Tibial nerve (tissue), 4 donors: Measurements from ENCODE around the gene IL1RAPL2.

ENCODE experiments used
- EP300 ChIP-seq, 2 donors: sonication (generic); formaldehyde crosslinking; IDR thresholded peaks; one replicate each; pipeline ENCODE4 v1.6.1; 2017; ENCODE audit warnings: antibody characterized with exemption in 2 of 2, mild to moderate bottlenecking in 1 of 2
- POLR2A ChIP-seq, 2 donors: fragments of 450-650 bp; IDR thresholded peaks; one replicate each; pipeline ENCODE4 v1.6.1; 2017; ENCODE audit warnings: antibody characterized with exemption in 2 of 2, mild to moderate bottlenecking in 2 of 2, moderate library complexity in 2 of 2
- TF ChIP-seq, protein P1 (sequence below), 5 experiments: fragments of 200-600 bp in 3 of 5; fragments of 450-650 bp in 2 of 5; sonication (generic) in 3 of 5; IDR thresholded peaks; one replicate each; pipeline ENCODE4 v1.5.1; 2016 to 2019; ENCODE audit warnings: antibody characterized with exemption in 5 of 5, mild to moderate bottlenecking in 3 of 5, moderate library complexity in 2 of 5

DNA sequence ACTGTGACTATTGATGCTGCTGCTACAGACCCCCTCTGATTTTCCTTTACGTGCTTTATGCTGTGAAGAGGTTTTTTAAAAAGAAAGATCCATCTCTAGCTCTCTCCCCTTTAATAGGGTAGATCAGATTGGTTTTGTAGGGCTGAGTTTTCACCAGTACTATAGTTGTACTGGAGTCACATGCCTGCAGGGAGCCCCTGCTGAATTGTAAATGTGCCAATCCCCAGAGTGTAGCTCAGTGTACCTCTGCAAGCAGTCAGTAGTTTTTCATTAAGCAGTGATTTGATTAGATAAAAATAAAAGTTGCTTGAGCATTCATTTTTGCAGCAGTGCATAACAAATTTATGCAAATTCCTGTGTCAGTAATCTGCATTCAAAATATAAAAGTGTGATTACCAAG, 179.2 kb downstream of the IL1RAPL2 start:
- TF ChIP-seq, protein P1, sequence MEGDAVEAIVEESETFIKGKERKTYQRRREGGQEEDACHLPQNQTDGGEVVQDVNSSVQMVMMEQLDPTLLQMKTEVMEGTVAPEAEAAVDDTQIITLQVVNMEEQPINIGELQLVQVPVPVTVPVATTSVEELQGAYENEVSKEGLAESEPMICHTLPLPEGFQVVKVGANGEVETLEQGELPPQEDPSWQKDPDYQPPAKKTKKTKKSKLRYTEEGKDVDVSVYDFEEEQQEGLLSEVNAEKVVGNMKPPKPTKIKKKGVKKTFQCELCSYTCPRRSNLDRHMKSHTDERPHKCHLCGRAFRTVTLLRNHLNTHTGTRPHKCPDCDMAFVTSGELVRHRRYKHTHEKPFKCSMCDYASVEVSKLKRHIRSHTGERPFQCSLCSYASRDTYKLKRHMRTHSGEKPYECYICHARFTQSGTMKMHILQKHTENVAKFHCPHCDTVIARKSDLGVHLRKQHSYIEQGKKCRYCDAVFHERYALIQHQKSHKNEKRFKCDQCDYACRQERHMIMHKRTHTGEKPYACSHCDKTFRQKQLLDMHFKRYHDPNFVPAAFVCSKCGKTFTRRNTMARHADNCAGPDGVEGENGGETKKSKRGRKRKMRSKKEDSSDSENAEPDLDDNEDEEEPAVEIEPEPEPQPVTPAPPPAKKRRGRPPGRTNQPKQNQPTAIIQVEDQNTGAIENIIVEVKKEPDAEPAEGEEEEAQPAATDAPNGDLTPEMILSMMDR (IDR thresholded peaks at IDR 0.05) = no peak
- TF ChIP-seq POLR2A (IDR thresholded peaks at IDR 0.05) = no peak
- no peak for TF ChIP-seq EP300 (IDR thresholded peaks at IDR 0.05)
